ENCODE results near the gene MPL.
"Not testable (repeated sequence)": the region's sequence is repeated elsewhere in the genome, so short reads cannot be mapped to it uniquely, and the experiment has no call there.

The MPL gene

GRCh38 chr1:43366601-43367025 is 29.0 kb downstream of the MPL start:
- Histone ChIP-seq H3K9ac (ENCODE audit: low read length) (peak overlapping the region; percentile 74), H3K4me3 (ENCODE audit: low read length) (peak overlapping the region; percentile 85), H3K36me3 (ENCODE audit: control insufficient read depth, insufficient read depth, low read length) (peaks cover 22% of the 10 kb centered on the region), H3K27me3 (ENCODE audit: control insufficient read depth, insufficient read depth, low read length) (no peaks in the 10 kb centered on the region), H3K27ac (ENCODE audit: low read depth, low read length) (peak overlapping the region; percentile 75), H3K4me1 (ENCODE audit: control insufficient read depth, insufficient read depth, low read length) (peaks cover 12% of the 10 kb centered on the region)

- peak overlapping the region; percentile 85 for H3K4me3 ChIP-seq (ENCODE audit: low read length)
- peaks cover 22% of the 10 kb centered on the region for H3K36me3 ChIP-seq (ENCODE audit: control insufficient read depth, insufficient read depth, low read length)
- peak overlapping the region; percentile 75 for H3K27ac ChIP-seq (ENCODE audit: low read depth, low read length)
- H3K27me3 ChIP-seq (ENCODE audit: control insufficient read depth, insufficient read depth, low read length), result no peaks in the 10 kb centered on the region
- H3K9ac ChIP-seq (ENCODE audit: low read length), result peak overlapping the region; percentile 74
- peaks cover 12% of the 10 kb centered on the region for H3K4me1 ChIP-seq (ENCODE audit: control insufficient read depth, insufficient read depth, low read length)
Observed at GRCh38 chr1:43367026-43367903, 29.6 kb downstream of the MPL start.

GRCh38 chr1:43367904-43368645 is 30.5 kb downstream of the MPL start, which contains the start of gene ELOVL1:
ELOVL1 (minus strand) TSS chr1:43368011; CDS start chr1:43365609, 2,402 bp downstream.
- H3K9ac ChIP-seq (ENCODE audit: low read length), result peak within 1 kb of the TSS; percentile 74
- no peaks in the 10 kb centered on the region for H3K27me3 ChIP-seq (ENCODE audit: control insufficient read depth, insufficient read depth, low read length)
- peaks cover 12% of the 10 kb centered on the region for H3K4me1 ChIP-seq (ENCODE audit: control insufficient read depth, insufficient read depth, low read length)
- peak within 1 kb of the TSS; percentile 85 for H3K4me3 ChIP-seq (ENCODE audit: low read length)
- H3K36me3 ChIP-seq (ENCODE audit: control insufficient read depth, insufficient read depth, low read length), result peaks cover 22% of the 10 kb centered on the region
- H3K27ac ChIP-seq (ENCODE audit: low read depth, low read length), result peak within 1 kb of the TSS; percentile 75

- H3K4me3 ChIP-seq (ENCODE audit: low read length), result peak overlapping the region; percentile 66
- peak overlapping the region; percentile 75 for H3K27ac ChIP-seq (ENCODE audit: low read depth, low read length)
- peaks cover 19% of the 10 kb centered on the region for H3K36me3 ChIP-seq (ENCODE audit: control insufficient read depth, insufficient read depth, low read length)
- H3K27me3 ChIP-seq (ENCODE audit: control insufficient read depth, insufficient read depth, low read length), result no peaks in the 10 kb centered on the region
- H3K9ac ChIP-seq (ENCODE audit: low read length), result peak overlapping the region; percentile 58
- H3K4me1 ChIP-seq (ENCODE audit: control insufficient read depth, insufficient read depth, low read length), result peaks cover 12% of the 10 kb centered on the region
Observed at GRCh38 chr1:43368646-43369020, 31.0 kb downstream of the MPL start.

- H3K4me3 ChIP-seq (ENCODE audit: low read length), result not testable (repeated sequence)
Observed at GRCh38 chr1:43369779-43370178, 32.2 kb downstream of the MPL start.

GRCh38 chr1:43370564-43370963 is 32.9 kb downstream of the MPL start:
- H3K36me3 ChIP-seq (ENCODE audit: control insufficient read depth, insufficient read depth, low read length), result peaks cover 3% of the 10 kb centered on the region
- no peak overlapping the region for H3K27ac ChIP-seq (ENCODE audit: low read depth, low read length)
- peaks cover 12% of the 10 kb centered on the region for H3K4me1 ChIP-seq (ENCODE audit: control insufficient read depth, insufficient read depth, low read length)
- H3K27me3 ChIP-seq (ENCODE audit: control insufficient read depth, insufficient read depth, low read length), result no peaks in the 10 kb centered on the region
- H3K9ac ChIP-seq (ENCODE audit: low read length), result no peak overlapping the region
- no peak overlapping the region for H3K4me3 ChIP-seq (ENCODE audit: low read length)

More at GRCh38 chr1:43369779-43370178, 32.2 kb downstream of the MPL start:
- not testable (repeated sequence) for H3K9ac ChIP-seq (ENCODE audit: low read length); H3K27me3 ChIP-seq (ENCODE audit: control insufficient read depth, insufficient read depth, low read length); H3K27ac ChIP-seq (ENCODE audit: low read depth, low read length); H3K36me3 ChIP-seq (ENCODE audit: control insufficient read depth, insufficient read depth, low read length)
- H3K4me1 ChIP-seq (ENCODE audit: control insufficient read depth, insufficient read depth, low read length), result peaks cover 12% of the 10 kb centered on the region

GRCh38 chr1:43372172-43372571 is 34.6 kb downstream of the MPL start:
- Histone ChIP-seq H3K36me3 (ENCODE audit: control insufficient read depth, insufficient read depth, low read length) (no peaks in the 10 kb centered on the region), H3K4me3 (ENCODE audit: low read length) (no peak overlapping the region), H3K4me1 (ENCODE audit: control insufficient read depth, insufficient read depth, low read length) (peaks cover 7% of the 10 kb centered on the region), H3K27me3 (ENCODE audit: control insufficient read depth, insufficient read depth, low read length) (no peaks in the 10 kb centered on the region), H3K27ac (ENCODE audit: low read depth, low read length) (no peak overlapping the region), H3K9ac (ENCODE audit: low read length) (no peak overlapping the region)

GRCh38 chr1:43373066-43373940 is 35.7 kb downstream of the MPL start:
- Histone ChIP-seq H3K4me3 (ENCODE audit: low read length) (no peak overlapping the region), H3K4me1 (ENCODE audit: control insufficient read depth, insufficient read depth, low read length) (peaks cover 5% of the 10 kb centered on the region), H3K36me3 (ENCODE audit: control insufficient read depth, insufficient read depth, low read length) (no peaks in the 10 kb centered on the region), H3K27me3 (ENCODE audit: control insufficient read depth, insufficient read depth, low read length) (no peaks in the 10 kb centered on the region), H3K9ac (ENCODE audit: low read length) (no peak overlapping the region), H3K27ac (ENCODE audit: low read depth, low read length) (no peak overlapping the region)

- no peak overlapping the region for H3K27ac ChIP-seq (ENCODE audit: low read depth, low read length)
Observed at GRCh38 chr1:43376723-43377235, 39.2 kb downstream of the MPL start.

GRCh38 chr1:43377831-43378230 is 40.2 kb downstream of the MPL start:
- no peak overlapping the region for H3K27ac ChIP-seq (ENCODE audit: low read depth, low read length)
- peaks cover 6% of the 10 kb centered on the region for H3K36me3 ChIP-seq (ENCODE audit: control insufficient read depth, insufficient read depth, low read length)
- H3K4me1 ChIP-seq (ENCODE audit: control insufficient read depth, insufficient read depth, low read length), result peaks cover 4% of the 10 kb centered on the region
- no peak overlapping the region for H3K4me3 ChIP-seq (ENCODE audit: low read length)
- H3K27me3 ChIP-seq (ENCODE audit: control insufficient read depth, insufficient read depth, low read length), result no peaks in the 10 kb centered on the region
- no peak overlapping the region for H3K9ac ChIP-seq (ENCODE audit: low read length)

More at GRCh38 chr1:43376723-43377235, 39.2 kb downstream of the MPL start:
- Histone ChIP-seq H3K9ac (ENCODE audit: low read length) (no peak overlapping the region), H3K36me3 (ENCODE audit: control insufficient read depth, insufficient read depth, low read length) (peaks cover 4% of the 10 kb centered on the region), H3K4me1 (ENCODE audit: control insufficient read depth, insufficient read depth, low read length) (peaks cover 2% of the 10 kb centered on the region), H3K4me3 (ENCODE audit: low read length) (no peak overlapping the region), H3K27me3 (ENCODE audit: control insufficient read depth, insufficient read depth, low read length) (no peaks in the 10 kb centered on the region)

- Histone ChIP-seq H3K27ac (ENCODE audit: low read depth, low read length) (no peak overlapping the region), H3K9ac (ENCODE audit: low read length) (no peak overlapping the region), H3K36me3 (ENCODE audit: control insufficient read depth, insufficient read depth, low read length) (peaks cover 18% of the 10 kb centered on the region), H3K27me3 (ENCODE audit: control insufficient read depth, insufficient read depth, low read length) (no peaks in the 10 kb centered on the region), H3K4me3 (ENCODE audit: low read length) (no peak overlapping the region), H3K4me1 (ENCODE audit: control insufficient read depth, insufficient read depth, low read length) (peaks cover 4% of the 10 kb centered on the region)
Observed at GRCh38 chr1:43379476-43379875, 41.9 kb downstream of the MPL start.
